Astrocyte (in vitro differentiated cells and primary cell): ENCODE data around the gene STX17.

Experiments used
- EZH2 ChIP-seq: IDR thresholded peaks from 2 replicates; pipeline ENCODE4 v1.6.1; 2012; ENCODE audit warnings: mild to moderate bottlenecking, low read length, inconsistent platforms; ENCODE audit not compliant: insufficient read depth
- TF ChIP-seq, protein P1 (sequence below): IDR thresholded peaks from 2 replicates; pipeline ENCODE4 v1.5.1; 2011; ENCODE audit warnings: low read depth, mild to moderate bottlenecking, inconsistent platforms, low read length, moderate library complexity; ENCODE audit not compliant: insufficient read depth

DNA sequence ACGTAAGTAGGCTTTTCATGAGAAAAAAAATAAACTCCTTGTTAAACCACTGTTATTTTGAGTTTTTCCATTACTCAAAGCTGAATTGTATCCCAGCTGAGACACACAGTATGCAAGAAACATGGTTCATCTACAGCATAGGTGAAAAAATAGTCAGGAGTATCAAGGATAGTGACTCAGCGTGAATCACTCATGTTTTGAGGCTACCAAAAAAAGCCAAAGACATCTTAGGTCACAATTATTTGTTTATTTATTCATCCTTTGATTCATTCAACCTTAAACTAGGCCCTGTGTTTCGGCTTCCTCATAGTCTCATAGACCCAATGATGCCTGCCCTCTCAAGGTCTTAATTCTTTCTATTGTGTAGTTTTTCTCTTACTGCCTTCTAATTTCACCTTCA, 32.9 kb upstream of the STX17 start:
- TF ChIP-seq, protein P1, sequence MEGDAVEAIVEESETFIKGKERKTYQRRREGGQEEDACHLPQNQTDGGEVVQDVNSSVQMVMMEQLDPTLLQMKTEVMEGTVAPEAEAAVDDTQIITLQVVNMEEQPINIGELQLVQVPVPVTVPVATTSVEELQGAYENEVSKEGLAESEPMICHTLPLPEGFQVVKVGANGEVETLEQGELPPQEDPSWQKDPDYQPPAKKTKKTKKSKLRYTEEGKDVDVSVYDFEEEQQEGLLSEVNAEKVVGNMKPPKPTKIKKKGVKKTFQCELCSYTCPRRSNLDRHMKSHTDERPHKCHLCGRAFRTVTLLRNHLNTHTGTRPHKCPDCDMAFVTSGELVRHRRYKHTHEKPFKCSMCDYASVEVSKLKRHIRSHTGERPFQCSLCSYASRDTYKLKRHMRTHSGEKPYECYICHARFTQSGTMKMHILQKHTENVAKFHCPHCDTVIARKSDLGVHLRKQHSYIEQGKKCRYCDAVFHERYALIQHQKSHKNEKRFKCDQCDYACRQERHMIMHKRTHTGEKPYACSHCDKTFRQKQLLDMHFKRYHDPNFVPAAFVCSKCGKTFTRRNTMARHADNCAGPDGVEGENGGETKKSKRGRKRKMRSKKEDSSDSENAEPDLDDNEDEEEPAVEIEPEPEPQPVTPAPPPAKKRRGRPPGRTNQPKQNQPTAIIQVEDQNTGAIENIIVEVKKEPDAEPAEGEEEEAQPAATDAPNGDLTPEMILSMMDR: no peak
- no peak for TF ChIP-seq EZH2
